NCI-H1930 (cell line): ENCODE results near the gene AGBL1.
"Not testable (repeated sequence)": the region's sequence is repeated elsewhere in the genome, so short reads cannot be mapped to it uniquely, and the experiment has no call there.

ENCODE experiments used
- DNase-seq, 2 experiments: peaks; one replicate each; lab custom pipeline; 2025; lab: John Stamatoyannopoulos, UW

The AGBL1 gene

GRCh38 chr15:86082619-86083380 lies 3.1 kb downstream of the AGBL1 start:
- no peak for DNase-seq

DNA sequence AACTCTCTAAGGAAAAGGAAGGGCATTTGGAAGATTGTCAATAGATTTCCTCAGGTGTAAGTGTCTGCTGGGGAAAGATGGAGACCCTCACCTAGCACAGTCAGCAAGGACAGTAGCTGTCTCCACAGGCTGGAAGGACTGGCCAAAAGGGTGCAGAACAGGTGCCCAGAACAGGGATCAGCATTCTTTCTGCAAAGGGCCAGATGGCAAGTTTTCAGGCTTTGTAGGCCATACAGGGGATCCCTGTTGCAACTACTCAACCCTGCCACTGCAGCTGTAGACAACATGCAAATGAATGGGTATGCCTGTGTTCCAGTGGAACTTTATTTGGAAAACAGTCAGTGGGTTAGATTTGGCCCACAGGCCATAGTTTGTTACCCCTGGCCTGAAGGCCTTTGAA lies 8.1 kb downstream of the AGBL1 start:
- no peak for DNase-seq

DNA sequence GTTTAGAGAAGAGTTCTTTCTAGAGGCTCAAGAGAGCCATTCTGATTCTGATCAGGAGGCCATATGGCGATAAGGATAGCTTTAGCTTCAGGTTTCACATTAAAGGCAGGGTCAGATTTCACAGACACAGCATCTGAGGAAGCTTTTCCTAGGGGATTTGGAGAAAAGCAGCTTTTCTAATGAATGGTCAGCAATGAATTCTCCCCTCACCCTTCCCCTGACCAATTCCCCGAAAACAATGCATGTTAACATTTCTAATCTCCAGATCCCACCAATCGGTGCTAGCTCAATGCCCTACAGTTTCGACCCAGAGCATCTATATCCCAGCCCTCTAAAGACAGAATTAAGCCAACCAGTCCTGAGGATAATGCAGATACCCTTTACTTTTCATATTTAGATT lies 9.8 kb downstream of the AGBL1 start:
- DNase-seq = no peak

DNA sequence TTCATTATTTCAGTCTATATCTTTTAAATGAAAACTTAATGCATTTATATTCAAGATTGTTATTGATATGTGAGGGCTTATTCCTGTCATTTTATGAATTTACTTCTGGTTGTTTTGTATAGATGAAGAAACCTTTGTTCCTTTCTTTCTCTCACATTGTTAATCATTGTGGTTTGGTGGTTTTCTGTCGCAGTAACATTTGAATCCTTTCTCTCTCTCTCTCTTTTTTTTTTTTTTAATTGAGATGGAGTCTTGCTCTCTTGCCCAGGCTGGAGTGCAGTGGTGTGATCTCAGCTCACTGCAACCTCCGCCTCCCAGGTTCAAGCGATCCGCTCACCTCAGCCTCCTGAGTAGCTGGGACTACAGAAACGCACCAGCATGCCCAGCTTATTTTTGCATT lies 22.1 kb downstream of the AGBL1 start:
- DNase-seq = no peak

GRCh38 chr15:86103825-86104224 lies 24.2 kb downstream of the AGBL1 start:
- no peak for DNase-seq

DNA sequence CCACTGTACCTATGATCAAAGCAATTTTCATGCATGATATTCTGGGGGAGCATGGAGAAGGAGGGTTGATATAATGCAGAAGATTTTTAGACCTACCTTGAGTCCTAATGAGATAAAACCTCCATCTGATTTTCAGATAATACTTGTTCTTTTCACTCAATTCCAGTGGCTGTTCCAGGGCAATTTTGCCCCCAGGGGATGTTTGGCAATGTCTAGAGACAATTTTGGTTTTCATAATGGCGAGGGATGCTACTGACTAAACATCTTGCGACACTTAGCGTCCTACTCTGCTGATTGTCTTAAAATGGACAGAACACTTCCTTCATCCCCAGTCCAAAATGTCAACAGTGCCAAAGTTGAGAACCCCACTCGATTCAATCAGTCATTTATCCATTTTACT lies 26.6 kb downstream of the AGBL1 start:
- DNase-seq = no peak

GRCh38 chr15:86115145-86115801 lies 35.6 kb downstream of the AGBL1 start:
- DNase-seq = no peak

GRCh38 chr15:86121568-86122225 lies 42.0 kb downstream of the AGBL1 start:
- no peak for DNase-seq

GRCh38 chr15:86122691-86123391 lies 43.2 kb downstream of the AGBL1 start:
- DNase-seq = not testable (repeated sequence)

GRCh38 chr15:86125775-86126174 lies 46.1 kb downstream of the AGBL1 start:
- no peak for DNase-seq

- DNase-seq = no peak
Measured at GRCh38 chr15:86127547-86127946, 47.9 kb downstream of the AGBL1 start.

DNA sequence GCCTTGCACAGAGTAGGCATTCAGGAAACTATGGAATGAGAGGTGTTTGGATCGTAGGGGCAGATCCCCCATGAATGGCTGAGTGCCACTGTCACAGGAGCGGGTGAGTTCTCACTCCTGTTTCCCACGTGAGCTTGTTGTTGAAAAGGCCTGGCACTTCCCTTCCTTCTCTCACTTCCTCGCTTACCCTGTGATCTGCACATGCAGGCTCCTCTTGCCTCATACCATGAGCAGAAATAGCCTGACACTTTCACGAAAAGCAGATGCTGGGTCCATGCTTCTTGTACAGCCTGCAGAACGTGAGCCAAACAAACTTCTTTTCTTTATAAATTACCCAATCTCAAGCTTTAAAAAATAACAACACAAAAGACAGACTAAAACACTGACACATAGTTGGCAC lies 55.4 kb downstream of the AGBL1 start:
- DNase-seq = no peak

DNA sequence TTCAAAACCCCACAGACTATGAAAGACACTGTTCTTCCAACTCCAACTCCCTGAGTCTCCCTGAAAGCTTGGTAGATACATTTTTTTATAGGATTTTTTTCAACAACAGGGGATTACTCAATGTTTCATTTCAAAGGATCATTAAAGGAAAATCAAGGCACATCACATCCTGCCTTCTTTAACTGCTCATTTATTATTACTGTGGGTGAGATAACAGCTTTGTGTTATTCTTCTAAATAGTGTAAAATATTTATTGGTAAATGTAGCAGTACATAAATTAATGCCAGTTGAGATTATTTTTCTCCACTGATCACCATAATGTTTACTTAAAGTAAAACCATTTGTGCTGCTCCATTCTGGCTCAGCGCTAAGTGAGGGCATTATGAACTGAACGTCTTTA lies 57.2 kb downstream of the AGBL1 start:
- no peak for DNase-seq

- no peak for DNase-seq
Measured at GRCh38 chr15:86138798-86139197, 59.1 kb downstream of the AGBL1 start.

- no peak for DNase-seq
Measured at GRCh38 chr15:86139828-86140227, 60.2 kb downstream of the AGBL1 start.

DNA sequence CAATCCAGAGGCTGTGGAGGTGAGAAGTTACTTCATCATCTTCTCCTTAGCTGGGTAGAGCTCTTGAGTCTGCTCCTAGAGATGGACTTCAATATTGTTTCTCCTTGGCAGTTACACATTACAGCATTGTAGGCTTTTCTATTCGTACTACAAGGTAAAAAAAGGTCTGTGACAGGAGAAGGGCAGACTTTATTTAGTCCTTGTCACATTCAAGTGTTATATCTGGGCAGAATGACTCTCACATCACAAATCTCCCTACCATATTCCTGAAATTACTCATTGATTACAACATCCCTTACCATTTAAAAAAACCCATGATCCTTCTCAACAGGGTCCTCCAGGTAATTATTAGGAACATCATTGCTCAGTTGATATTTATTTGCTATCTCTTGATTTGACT lies 75.0 kb downstream of the AGBL1 start:
- no peak for DNase-seq

- no peak for DNase-seq
Measured at GRCh38 chr15:86155551-86155950, 75.9 kb downstream of the AGBL1 start.

DNA sequence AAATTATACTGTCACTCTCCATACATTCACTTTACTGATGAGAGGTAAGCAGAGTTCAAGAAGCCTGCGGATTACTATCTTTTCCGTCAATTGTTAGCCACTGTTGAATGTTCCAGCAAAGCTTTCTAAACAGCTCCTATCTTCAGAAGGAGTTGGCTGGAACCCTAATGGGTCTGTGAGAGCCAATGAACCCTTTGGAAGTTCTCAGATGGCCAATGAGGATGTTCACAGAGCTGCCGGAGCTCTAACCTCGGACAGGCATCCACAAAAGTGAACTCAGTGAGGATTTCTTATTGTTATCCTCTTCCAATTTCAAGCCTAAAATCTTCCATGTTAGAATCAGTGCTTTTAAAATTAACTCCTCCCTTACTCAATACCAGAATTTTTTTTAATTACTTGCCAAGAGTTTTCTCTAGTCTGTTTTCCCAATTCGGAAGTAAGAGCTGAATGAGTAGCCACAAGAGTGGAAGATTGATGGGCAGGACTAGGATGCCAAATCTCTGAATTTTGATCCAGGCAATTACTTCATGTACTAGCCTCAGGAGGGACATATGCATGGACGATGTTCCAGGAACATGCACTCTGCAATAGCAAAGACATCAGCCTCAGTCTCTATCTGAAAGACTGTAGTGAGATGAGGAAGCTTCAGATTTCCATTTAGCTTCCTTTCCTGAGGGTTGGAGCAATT lies 78.1 kb downstream of the AGBL1 start:
- DNase-seq = no peak

GRCh38 chr15:86159468-86159867 lies 79.8 kb downstream of the AGBL1 start:
- DNase-seq = no peak

GRCh38 chr15:86161250-86161649 lies 81.6 kb downstream of the AGBL1 start:
- DNase-seq = no peak

DNA sequence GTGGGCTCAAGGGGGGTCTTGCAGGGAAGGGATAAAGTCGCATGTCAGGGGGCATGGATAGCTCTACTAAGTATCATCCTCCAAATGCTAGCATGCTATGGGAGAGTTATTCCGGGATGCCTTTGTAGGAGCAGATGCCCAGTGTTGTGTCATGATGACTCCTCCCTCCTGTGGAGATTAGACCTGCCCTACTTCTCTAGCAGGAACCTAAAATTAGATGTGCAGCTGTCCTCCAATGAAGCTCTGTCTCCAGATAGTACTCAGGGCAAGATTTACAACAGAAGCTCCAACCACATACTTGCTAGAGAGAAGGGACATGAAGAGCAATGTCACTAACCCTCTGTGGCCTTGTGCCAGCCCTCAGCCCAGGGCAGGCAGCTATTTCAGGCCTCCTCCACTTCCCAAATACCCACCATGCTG lies 82.5 kb downstream of the AGBL1 start:
- DNase-seq = no peak

DNA sequence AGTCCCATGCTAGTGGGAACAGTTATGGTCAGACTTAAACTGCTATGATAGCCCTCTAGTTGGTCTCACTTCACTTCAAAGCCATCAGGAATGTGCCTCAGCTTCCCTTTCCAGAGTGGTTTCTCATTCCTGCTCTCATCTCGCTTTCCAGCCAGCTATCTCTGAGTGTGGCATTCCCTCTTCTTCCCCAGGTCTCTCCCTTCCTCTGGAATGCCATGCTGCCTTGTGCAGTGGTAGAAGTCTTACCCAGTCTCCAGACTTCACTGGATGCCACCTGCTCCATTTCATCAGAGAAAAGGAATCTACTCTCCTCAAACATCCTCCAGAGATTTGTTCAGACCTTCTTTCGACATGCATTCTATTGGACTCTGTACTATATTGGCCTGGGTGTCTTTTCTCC lies 83.0 kb downstream of the AGBL1 start:
- DNase-seq = no peak
